Fibroblast of peridontal ligament (primary cell): Measurements from ENCODE around the gene IGF2.

ENCODE experiments used
- DNase-seq: peaks from one replicate; pipeline ENCODE4 v3.0.0-alpha.2; 2010; ENCODE audit errors: extremely low read depth

The IGF2 gene

GRCh38 chr11:2169626-2170570, 30.7 kb upstream of the IGF2 start:
- DNase-seq: no peak

- DNase-seq: no peak
Measured at GRCh38 chr11:2169005-2169378, 29.8 kb upstream of the IGF2 start.

- no peak for DNase-seq
Measured at GRCh38 chr11:2168286-2169004, 29.3 kb upstream of the IGF2 start.

GRCh38 chr11:2167141-2168045, 28.2 kb upstream of the IGF2 start:
- no peak for DNase-seq

- DNase-seq: no peak
Measured at GRCh38 chr11:2166091-2166851, 27.1 kb upstream of the IGF2 start.

- no peak for DNase-seq
Measured at GRCh38 chr11:2165571-2165970, 26.4 kb upstream of the IGF2 start.

GRCh38 chr11:2164861-2165555, 25.8 kb upstream of the IGF2 start:
- DNase-seq: no peak

GRCh38 chr11:2164081-2164480, 24.9 kb upstream of the IGF2 start:
- DNase-seq: no peak

- DNase-seq: no peak
Measured at GRCh38 chr11:2163428-2163978, 24.3 kb upstream of the IGF2 start.

- DNase-seq: no peak
Measured at GRCh38 chr11:2160736-2161259, 21.6 kb upstream of the IGF2 start, which contains the start of gene INS. TSS of gene INS (minus strand) at chr11:2161209. CDS start at chr11:2160971, 238 bp downstream.

- DNase-seq: no peak
Measured at GRCh38 chr11:2159536-2160413, 20.6 kb upstream of the IGF2 start.

GRCh38 chr11:2158966-2159365, 19.8 kb upstream of the IGF2 start:
- DNase-seq: no peak

- no peak for DNase-seq
Measured at GRCh38 chr11:2158296-2158737, 19.1 kb upstream of the IGF2 start.

- DNase-seq: no peak
Measured at GRCh38 chr11:2157294-2158040, 18.3 kb upstream of the IGF2 start.

GRCh38 chr11:2156416-2157182, 17.4 kb upstream of the IGF2 start:
- peak; percentile 24 for DNase-seq

GRCh38 chr11:2155511-2155910, 16.3 kb upstream of the IGF2 start:
- no peak for DNase-seq

GRCh38 chr11:2154889-2155288, 15.7 kb upstream of the IGF2 start:
- DNase-seq: no peak
